WTC11 (cell line): ENCODE results near the gene BOC. TPM values are rescaled to one million over a fixed set of nuclear protein-coding genes. Genes with fewer than 3 reads are reported as not detected.

Experiments used
- ATAC-seq: fragments of 200-7000 bp; cut with Tn5 transposase; 2 replicates; pipeline ENCODE4 v1.10.0; 2021; ENCODE audit warnings: mild to moderate bottlenecking, moderate library complexity
- CTCF ChIA-PET: fragments of 300-600 bp; sonication (Branson Sonifier 250); formaldehyde crosslinking; loops from one replicate; lab custom pipeline; 2021; ENCODE audit warnings: antibody characterized with exemption; lab: Charles Lee
- POLR2A ChIA-PET: fragments of 350-600 bp; sonication (Branson Sonifier 250); formaldehyde crosslinking; loops from one replicate; lab custom pipeline; 2021; ENCODE audit warnings: antibody characterized with exemption; lab: Charles Lee
- DNase-seq: peaks from one replicate; pipeline ENCODE4 v3.0.0; 2021; ENCODE audit warnings: low spot score
- H3K27ac Mint-ChIP-seq: 2 replicates; pipeline ENCODE4 v1.8.0; 2021; ENCODE audit warnings: mixed read lengths
- H3K27me3 Mint-ChIP-seq: 2 replicates; pipeline ENCODE4 v1.8.0; 2021; ENCODE audit warnings: low read depth, mild to moderate bottlenecking, moderate library complexity, mixed read lengths
- H3K36me3 Mint-ChIP-seq: 2 replicates; pipeline ENCODE4 v1.8.0; 2021; ENCODE audit warnings: mixed read lengths
- H3K4me1 Mint-ChIP-seq: 2 replicates; pipeline ENCODE4 v1.8.0; 2022; ENCODE audit warnings: mixed read lengths
- H3K4me3 Mint-ChIP-seq: 2 replicates; pipeline ENCODE4 v1.8.0; 2021; ENCODE audit warnings: mild to moderate bottlenecking, moderate library complexity, mixed read lengths
- H3K9me3 Mint-ChIP-seq: 2 replicates; pipeline ENCODE4 v1.8.0; 2021; ENCODE audit warnings: mixed read lengths
- CREM ChIP-seq: sonication (generic); formaldehyde crosslinking; IDR thresholded peaks from 2 replicates; pipeline ENCODE4 v1.8.1; 2022; ENCODE audit warnings: mild to moderate bottlenecking, missing genetic modification reagents, moderate library complexity
- CTCF ChIP-seq: fragments of 200-600 bp; IDR thresholded peaks from 2 replicates; pipeline ENCODE4 v1.8.0; 2022; ENCODE audit warnings: antibody characterized with exemption
- ESRRA ChIP-seq: sonication (generic); formaldehyde crosslinking; IDR thresholded peaks from 2 replicates; pipeline ENCODE4 v1.8.1; 2022; ENCODE audit warnings: mild to moderate bottlenecking, missing genetic modification reagents, borderline replicate concordance
- GABPB1 ChIP-seq: sonication (generic); formaldehyde crosslinking; IDR thresholded peaks from 2 replicates; pipeline ENCODE4 v1.8.1; 2023; ENCODE audit warnings: mild to moderate bottlenecking, missing genetic modification reagents
- GTF2I ChIP-seq: fragments of 250-450 bp; sonication (Bioruptor Pico); conservative IDR thresholded peaks from 2 replicates; pipeline ENCODE4 v1.4.0; 2021; ENCODE audit warnings: mild to moderate bottlenecking
- HMGA2 ChIP-seq: fragments of 250-450 bp; sonication (Bioruptor Pico); IDR thresholded peaks from 2 replicates; pipeline ENCODE4 v1.4.0; 2021; ENCODE audit warnings: mild to moderate bottlenecking, moderate library complexity
- MYBL2 ChIP-seq: sonication (generic); formaldehyde crosslinking; IDR thresholded peaks from 2 replicates; pipeline ENCODE4 v1.8.1; 2023; ENCODE audit warnings: mild to moderate bottlenecking, moderate library complexity, missing genetic modification reagents
- NFE2L1 ChIP-seq: sonication (generic); formaldehyde crosslinking; IDR thresholded peaks from 2 replicates; pipeline ENCODE4 v1.8.1; 2023; ENCODE audit warnings: missing genetic modification reagents
- NR2C2 ChIP-seq: sonication (generic); formaldehyde crosslinking; IDR thresholded peaks from 2 replicates; pipeline ENCODE4 v1.8.0; 2022; ENCODE audit warnings: mild to moderate bottlenecking, missing genetic modification reagents
- SOX15 ChIP-seq: fragments of 250-450 bp; sonication (Bioruptor Pico); IDR thresholded peaks from 2 replicates; pipeline ENCODE4 v1.9.0; 2021; ENCODE audit warnings: mild to moderate bottlenecking
- SP1 ChIP-seq: sonication (generic); formaldehyde crosslinking; conservative IDR thresholded peaks from 2 replicates; pipeline ENCODE4 v1.8.1; 2022; ENCODE audit warnings: missing genetic modification reagents
- ZBTB21 ChIP-seq: sonication (generic); formaldehyde crosslinking; IDR thresholded peaks from 2 replicates; pipeline ENCODE4 v1.8.1; 2023; ENCODE audit warnings: mild to moderate bottlenecking, missing genetic modification reagents, borderline replicate concordance
- ZBTB43 ChIP-seq: sonication (generic); formaldehyde crosslinking; IDR thresholded peaks from 2 replicates; pipeline ENCODE4 v1.8.1; 2023; ENCODE audit warnings: mild to moderate bottlenecking, missing genetic modification reagents
- ZNF121 ChIP-seq: sonication (generic); formaldehyde crosslinking; IDR thresholded peaks from 2 replicates; pipeline ENCODE4 v1.8.0; 2023; ENCODE audit warnings: missing genetic modification reagents
- ZNF281 ChIP-seq: sonication (generic); formaldehyde crosslinking; IDR thresholded peaks from 2 replicates; pipeline ENCODE4 v1.8.0; 2023; ENCODE audit warnings: mild to moderate bottlenecking, missing genetic modification reagents
- ZNF416 ChIP-seq: fragments of 250-450 bp; sonication (Bioruptor Pico); IDR thresholded peaks from 2 replicates; pipeline ENCODE4 v1.9.0; 2021; ENCODE audit warnings: mild to moderate bottlenecking, inconsistent platforms
- ZNF423 ChIP-seq: fragments of 250-450 bp; sonication (Bioruptor Pico); IDR thresholded peaks from 2 replicates; pipeline ENCODE4 v2.1.2; 2022; ENCODE audit warnings: mild to moderate bottlenecking, moderate library complexity
- ZNF671 ChIP-seq: fragments of 250-450 bp; sonication (Bioruptor Pico); IDR thresholded peaks from 2 replicates; pipeline ENCODE4 v1.8.0; 2021; ENCODE audit warnings: mild to moderate bottlenecking
- total RNA-seq: library from RNA; stranded (reverse); gene quantifications from 3 replicates; pipeline ENCODE4 v1.2.3, GENCODE V29; 2021

BOC gene
- total RNA-seq, 1 experiment from 2014 or later = 8.0 TPM

GRCh38 chr3:113279686-113280085, 68.3 kb downstream of the BOC start:
- TF ChIP-seq CTCF = peak; percentile 14; the same call in 1 of the 2 replicates
- TF ChIP-seq CREM = no peak
- Mint-ChIP-seq H3K4me3 (no peak overlapping the region), H3K9me3 (no peaks in the 10 kb centered on the region), H3K4me1 (peaks cover 17% of the 10 kb centered on the region), H3K36me3 (no peaks in the 10 kb centered on the region; the same call in 1 of the 2 replicates), H3K27me3 (no peaks in the 10 kb centered on the region), H3K27ac (no peak overlapping the region)
- DNase-seq = peak; percentile 56
- peak; percentile 21 for ATAC-seq
- ChIA-PET POLR2A (no interaction called here), CTCF (interaction anchor here (0.7 to 4.9 kb wide), 9 partner anchors 8 to 229 kb away, joined by 3 to 36 read pairs (median 4); no protein-coding TSS in a partner anchor)

- H3K36me3 Mint-ChIP-seq = no peaks in the 10 kb centered on the region; the same call in 1 of the 2 replicates
- CTCF ChIA-PET = no interaction called here
- H3K9me3 Mint-ChIP-seq = no peaks in the 10 kb centered on the region
- no peak overlapping the region for H3K4me3 Mint-ChIP-seq
- H3K27me3 Mint-ChIP-seq = no peaks in the 10 kb centered on the region; the same call in 1 of the 2 replicates
- peaks cover 3% of the 10 kb centered on the region for H3K4me1 Mint-ChIP-seq
- POLR2A ChIA-PET = no interaction called here
- DNase-seq (no peak), ATAC-seq (no peak)
- TF ChIP-seq ZNF121 = no peak
- TF ChIP-seq ZNF671 (CRISPR knock-in tag) = no peak
- no peak for TF ChIP-seq MYBL2 (CRISPR knock-in tag)
- TF ChIP-seq SOX15 = no peak
- no peak for TF ChIP-seq ZNF423 (CRISPR knock-in tag)
- no peak for TF ChIP-seq NFE2L1 (CRISPR knock-in tag)
- no peak for TF ChIP-seq ZNF416 (CRISPR knock-in tag)
- no peak for TF ChIP-seq ZBTB43 (CRISPR knock-in tag)
- TF ChIP-seq ZBTB21 (CRISPR knock-in tag) = no peak
- TF ChIP-seq SP1 = no peak
- H3K27ac Mint-ChIP-seq = no peak overlapping the region
Observed at GRCh38 chr3:113283306-113283705, 71.9 kb downstream of the BOC start.

- ATAC-seq (no peak), DNase-seq (no peak)
- Mint-ChIP-seq H3K36me3 (no peaks in the 10 kb centered on the region; the same call in 1 of the 2 replicates), H3K27me3 (no peaks in the 10 kb centered on the region; the same call in 1 of the 2 replicates), H3K9me3 (no peaks in the 10 kb centered on the region), H3K4me3 (no peak overlapping the region), H3K4me1 (no peaks in the 10 kb centered on the region), H3K27ac (no peak overlapping the region)
- CTCF ChIA-PET = no interaction called here
- TF ChIP-seq GTF2I (CRISPR knock-in tag) (no peak), ESRRA (no peak), ZNF281 (CRISPR knock-in tag) (no peak), HMGA2 (CRISPR knock-in tag) (no peak), CTCF (no peak), GABPB1 (CRISPR knock-in tag) (no peak), NFE2L1 (CRISPR knock-in tag) (no peak), NR2C2 (CRISPR knock-in tag) (no peak)
- POLR2A ChIA-PET = no interaction called here
Observed at GRCh38 chr3:113284453-113285050, 73.2 kb downstream of the BOC start.
